H1 (cell line): ENCODE data around the gene PES1. TPM values are rescaled to one million over a fixed set of nuclear protein-coding genes. Genes with fewer than 3 reads are reported as not detected.

Experiments used
- ATF2 ChIP-seq: IDR thresholded peaks from 2 replicates; pipeline ENCODE4 v1.6.1; 2012; ENCODE audit warnings: low read length, inconsistent platforms
- ATF3 ChIP-seq: IDR thresholded peaks from 2 replicates; pipeline ENCODE4 v1.6.1; 2011; ENCODE audit warnings: low read depth, mild to moderate bottlenecking, low read length; ENCODE audit not compliant: insufficient read depth
- EZH2 ChIP-seq: fragments of 200-600 bp; sonication (generic); IDR thresholded peaks from 2 replicates; pipeline ENCODE4 v1.7.1; 2012; ENCODE audit warnings: low read depth, mild to moderate bottlenecking, moderate library complexity, low read length, inconsistent platforms; ENCODE audit not compliant: severe bottlenecking
- POU5F1 ChIP-seq: IDR thresholded peaks from 2 replicates; pipeline ENCODE4 v1.6.1; 2011; ENCODE audit warnings: low read depth, mild to moderate bottlenecking, low read length, moderate library complexity
- RBBP5 ChIP-seq: IDR thresholded peaks from 2 replicates; pipeline ENCODE4 v1.7.1; 2012; ENCODE audit warnings: low read depth, mild to moderate bottlenecking, inconsistent platforms, low read length, moderate library complexity, borderline replicate concordance
- SIN3A ChIP-seq, 2 experiments: IDR thresholded peaks in 1 of 2; conservative IDR thresholded peaks in 1 of 2; 2 replicates each; pipeline ENCODE4 v1.6.1; 2011 to 2012; ENCODE audit warnings: low read length in 2 of 2, improper control_type of control experiment in 1 of 2, low read depth in 1 of 2, mild to moderate bottlenecking in 1 of 2
- SP1 ChIP-seq: IDR thresholded peaks from 2 replicates; pipeline ENCODE4 v1.6.1; 2011; ENCODE audit warnings: low read depth, low read length
- polyA plus RNA-seq, 7 experiments: library from polyadenylated mRNA; depleted of rRNA in 3 of 7; stranded (reverse) in 5 of 7; unstranded in 2 of 7; fragments of >200 nt in 5 of 7; fragments of 200-250 nt in 2 of 7; gene quantifications; 1 replicate in 5 of 7; 2 replicates in 1 of 7; 4 replicates in 1 of 7; pipeline versions ENCODE4 v1.2.1 to v1.2.3, GENCODE V29; 2011 to 2013; ENCODE audit warnings: missing spikeins in 2 of 7, mixed read lengths in 2 of 7
- total RNA-seq: library from RNA; stranded (reverse); fragmentation: NEBNext Ultra II Directional; extraction: Animal tissue kit (Norgen Biotek cat#: 25700); gene quantifications from 2 replicates; pipeline ENCODE4 v1.2.1, GENCODE V29; 2021

The PES1 gene
- total and polyA plus RNA-seq, 2 of the 8 experiments (the other 6 are each of a cell fraction or from before 2014, with no cell fraction given), result 121 to 191 TPM

- TF ChIP-seq ATF2, result no peak
- no peak for TF ChIP-seq SP1
- no peak for TF ChIP-seq ATF3
- no peak for TF ChIP-seq SIN3A (conservative IDR thresholded peaks at IDR 0.05 in 1 of 2, IDR thresholded peaks at IDR 0.05 in 1 of 2; ENCODE audit: low read depth in 1 of 2, low read length in 2 of 2)
- TF ChIP-seq EZH2, result no peak
- TF ChIP-seq RBBP5, result no peak
- no peak for TF ChIP-seq POU5F1
Observed at GRCh38 chr22:30564761-30565119, 27.0 kb downstream of the PES1 start (continued).
